GM12872 (cell line): ENCODE measurements around the gene UBE2E3.

Source experiments
- TF ChIP-seq, protein P1 (sequence below): IDR thresholded peaks from 3 replicates; pipeline ENCODE4 v1.5.1; 2011; ENCODE audit warnings: low read depth, mild to moderate bottlenecking, low read length, moderate library complexity; ENCODE audit not compliant: insufficient read depth

Gene UBE2E3

DNA sequence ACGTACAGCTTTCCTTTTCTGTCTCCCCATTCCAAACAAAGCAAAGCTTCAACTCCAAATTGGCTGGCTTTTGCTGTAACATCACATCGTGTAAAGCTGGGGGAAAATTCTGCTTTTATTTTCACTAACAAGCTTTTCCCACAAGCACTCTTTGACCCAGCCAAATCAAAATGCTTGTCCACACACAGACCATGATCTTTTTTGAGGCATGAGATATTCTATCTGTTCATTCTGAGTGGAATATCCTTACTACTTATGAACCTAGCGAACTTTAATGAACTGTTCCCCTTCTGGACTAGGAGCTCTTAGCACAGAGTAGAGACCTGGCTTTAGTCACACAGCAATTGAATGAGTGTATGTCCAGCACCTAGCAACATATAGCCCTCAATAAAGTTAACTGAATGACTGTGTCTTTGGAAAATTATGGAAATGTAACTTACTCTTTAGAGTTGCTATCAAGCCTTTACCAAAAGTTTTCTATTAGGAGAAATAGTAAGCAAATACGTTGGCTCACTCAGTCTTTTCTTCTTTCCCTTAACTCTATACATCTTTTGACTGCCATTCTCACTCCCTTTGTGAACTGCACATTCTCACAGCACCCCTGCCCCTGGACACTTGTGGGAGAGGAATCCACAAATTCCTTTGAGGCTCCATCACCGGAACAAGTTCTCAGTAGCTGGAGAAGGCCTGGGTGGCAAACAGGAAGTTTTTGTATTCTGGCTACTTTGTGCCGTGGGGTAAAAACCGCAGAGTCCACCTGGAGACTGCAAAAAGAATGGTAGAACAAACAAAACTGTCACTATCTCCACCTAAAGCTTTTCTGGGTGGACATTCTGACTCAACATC, 1.3 kb upstream of the UBE2E3 start:
- TF ChIP-seq, protein P1, sequence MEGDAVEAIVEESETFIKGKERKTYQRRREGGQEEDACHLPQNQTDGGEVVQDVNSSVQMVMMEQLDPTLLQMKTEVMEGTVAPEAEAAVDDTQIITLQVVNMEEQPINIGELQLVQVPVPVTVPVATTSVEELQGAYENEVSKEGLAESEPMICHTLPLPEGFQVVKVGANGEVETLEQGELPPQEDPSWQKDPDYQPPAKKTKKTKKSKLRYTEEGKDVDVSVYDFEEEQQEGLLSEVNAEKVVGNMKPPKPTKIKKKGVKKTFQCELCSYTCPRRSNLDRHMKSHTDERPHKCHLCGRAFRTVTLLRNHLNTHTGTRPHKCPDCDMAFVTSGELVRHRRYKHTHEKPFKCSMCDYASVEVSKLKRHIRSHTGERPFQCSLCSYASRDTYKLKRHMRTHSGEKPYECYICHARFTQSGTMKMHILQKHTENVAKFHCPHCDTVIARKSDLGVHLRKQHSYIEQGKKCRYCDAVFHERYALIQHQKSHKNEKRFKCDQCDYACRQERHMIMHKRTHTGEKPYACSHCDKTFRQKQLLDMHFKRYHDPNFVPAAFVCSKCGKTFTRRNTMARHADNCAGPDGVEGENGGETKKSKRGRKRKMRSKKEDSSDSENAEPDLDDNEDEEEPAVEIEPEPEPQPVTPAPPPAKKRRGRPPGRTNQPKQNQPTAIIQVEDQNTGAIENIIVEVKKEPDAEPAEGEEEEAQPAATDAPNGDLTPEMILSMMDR, result no peak

DNA sequence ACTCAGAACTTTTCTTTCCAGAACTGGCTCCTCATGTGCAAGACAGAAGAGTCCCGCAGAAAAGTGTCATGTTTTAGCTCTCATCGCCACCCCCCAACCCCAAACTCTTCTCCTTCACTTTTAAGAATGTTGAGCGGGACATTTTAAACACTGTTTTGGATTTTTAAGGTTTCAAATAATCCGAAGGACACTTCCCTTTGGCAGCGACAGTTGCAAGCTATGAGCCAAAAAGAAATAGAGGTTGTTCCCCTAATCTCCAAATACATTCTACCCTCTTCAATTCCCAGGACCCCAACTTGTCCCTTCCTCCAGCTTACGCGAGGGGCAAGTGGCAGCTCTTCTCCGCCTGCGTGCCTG, 678 bp upstream of the UBE2E3 start:
- TF ChIP-seq, protein P1, result no peak

DNA sequence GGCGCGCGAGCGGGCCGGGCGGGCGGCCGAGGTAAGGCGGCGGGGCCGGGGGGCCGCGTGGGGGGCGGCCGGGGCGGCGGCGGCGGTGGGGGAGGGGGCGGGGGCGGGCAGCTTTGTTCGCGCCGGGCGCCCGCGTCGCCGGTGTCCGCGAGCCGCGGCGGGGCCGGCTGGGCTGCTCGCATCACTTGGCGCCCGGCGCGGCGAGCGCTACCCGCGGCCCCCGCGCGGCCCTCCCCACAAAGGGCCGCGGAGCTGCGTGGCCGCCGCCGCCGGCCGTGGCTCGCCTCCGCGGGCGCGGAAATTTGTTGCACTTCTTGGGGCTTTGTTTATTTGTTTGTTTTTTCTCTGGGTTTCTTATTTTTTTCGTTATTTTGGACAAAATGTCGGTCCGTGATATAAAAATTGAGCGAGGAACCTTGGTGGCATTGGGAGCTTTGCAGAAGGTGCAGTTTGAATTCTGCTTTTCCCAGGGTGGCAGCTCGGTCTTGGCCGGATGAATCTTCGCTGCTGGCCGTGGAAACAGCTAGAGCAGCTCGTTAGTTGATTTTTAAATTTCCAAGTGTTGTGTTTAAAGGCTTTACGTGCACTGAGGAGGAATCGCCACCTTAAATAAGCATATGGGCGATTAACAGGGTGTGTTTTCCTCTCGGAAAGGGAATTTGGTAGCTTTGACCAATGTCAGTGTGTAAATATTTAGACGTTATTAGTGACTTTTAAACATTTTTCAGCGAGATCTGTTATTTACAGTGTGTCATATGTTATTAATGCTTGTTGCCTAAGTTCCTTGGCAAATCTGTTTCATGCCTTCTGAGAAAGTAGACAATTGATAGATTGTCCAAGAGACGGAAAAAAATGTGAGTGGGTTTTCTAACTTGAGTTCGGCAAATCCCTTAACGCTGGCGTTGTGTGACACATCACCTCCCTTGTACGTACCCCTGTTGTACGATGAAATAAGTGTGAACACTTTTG, 822 bp downstream of the UBE2E3 start:
- TF ChIP-seq, protein P1, result no peak

DNA sequence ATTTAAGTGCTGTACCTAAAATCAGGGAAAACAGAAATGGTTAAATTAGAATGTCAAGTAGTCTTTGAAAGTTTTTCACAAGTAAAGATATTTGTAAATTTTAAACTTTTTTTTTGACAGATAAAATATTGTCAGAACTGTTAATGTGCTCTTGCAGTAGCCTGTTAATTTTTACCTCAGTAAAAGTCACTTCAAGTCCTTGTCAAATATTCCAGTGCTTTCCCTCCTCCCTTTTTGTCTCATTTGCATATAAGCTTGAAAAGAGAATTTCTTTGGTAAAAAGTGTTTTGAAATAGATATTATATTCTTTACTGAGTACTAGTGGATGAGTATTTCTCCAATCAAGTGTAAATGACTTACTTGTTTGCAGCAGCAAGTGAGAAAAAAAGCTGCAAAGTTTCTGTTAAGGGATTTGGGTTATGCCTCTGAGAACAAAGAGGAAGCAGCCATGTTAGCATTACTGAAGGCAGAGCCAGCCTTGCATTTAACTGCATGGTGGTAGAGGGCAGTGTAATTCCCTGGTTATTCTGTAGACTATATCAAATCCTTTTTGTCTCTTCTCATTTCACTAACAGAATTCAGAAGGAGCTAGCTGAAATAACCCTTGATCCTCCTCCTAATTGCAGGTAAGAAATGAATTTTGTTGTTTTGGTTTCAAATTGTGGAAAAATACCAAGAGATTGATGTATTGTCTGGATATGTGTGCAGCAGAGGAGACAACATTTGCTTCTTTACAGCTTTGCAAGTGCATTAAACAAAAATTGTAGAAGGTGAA, 3.2 kb downstream of the UBE2E3 start:
- TF ChIP-seq, protein P1, result peak; percentile 43; the same call in 2 of the 3 replicates

DNA sequence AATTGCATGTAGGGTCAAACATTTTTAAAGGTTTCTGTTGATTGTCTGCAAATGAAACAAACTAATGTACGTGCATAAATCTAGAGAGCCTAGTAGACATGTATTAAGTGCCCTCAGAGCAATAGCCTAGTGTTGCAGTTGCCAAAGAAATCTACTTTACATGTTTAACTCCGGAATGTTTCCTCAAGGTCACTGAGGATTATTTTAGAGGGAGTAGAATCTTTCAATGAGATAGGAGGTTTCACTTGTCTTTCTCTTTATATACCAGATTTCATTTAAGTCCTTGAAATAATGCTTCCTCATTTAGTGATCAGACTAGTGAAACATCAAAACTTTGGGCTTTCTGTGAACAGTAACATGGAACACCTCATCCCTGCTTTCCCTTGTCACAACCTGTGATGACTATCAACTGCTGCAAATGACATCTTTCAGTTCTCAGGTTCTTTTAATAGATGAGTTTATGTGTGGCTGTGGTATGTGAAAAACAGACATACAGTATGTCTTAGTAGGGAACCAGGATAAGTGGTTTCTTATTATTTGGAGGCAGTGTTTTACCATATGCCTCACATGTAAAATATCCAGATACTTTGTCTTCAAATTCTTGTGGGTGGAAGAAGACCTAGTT, 5.5 kb downstream of the UBE2E3 start:
- TF ChIP-seq, protein P1, result no peak

DNA sequence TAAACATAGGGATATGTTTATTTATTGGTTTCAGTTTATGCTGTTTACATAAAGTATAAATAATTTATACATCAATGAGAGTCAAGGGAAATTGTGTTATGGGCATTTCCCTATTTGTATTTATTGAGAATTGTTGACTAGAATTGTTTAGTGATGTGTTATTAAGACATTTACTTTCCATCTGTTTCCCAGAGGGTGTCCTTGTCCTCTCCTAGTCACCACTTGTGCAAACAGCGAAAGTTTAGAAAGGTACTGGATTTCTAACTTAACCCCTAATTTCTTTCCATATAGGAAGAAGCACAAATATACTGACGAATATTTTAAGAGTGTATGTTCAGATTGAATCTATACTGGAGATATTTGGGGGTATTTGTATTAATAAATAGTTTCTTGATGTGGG, 6.7 kb downstream of the UBE2E3 start:
- TF ChIP-seq, protein P1, result no peak
